HG02571 (cell line): Measurements from ENCODE around the gene NKX1-2.

Experiments
- ATAC-seq: cut with Tn5 transposase; IDR thresholded peaks from one replicate; pipeline ENCODE4 v1.9.1; 2021; ENCODE audit warnings: mild to moderate bottlenecking, moderate library complexity; ENCODE audit not compliant: unreplicated experiment

The NKX1-2 gene

GRCh38 chr10:124476043-124476725 is 26.3 kb upstream of the NKX1-2 start:
- ATAC-seq: no peak

- no peak for ATAC-seq
Measured at GRCh38 chr10:124474514-124475070, 24.8 kb upstream of the NKX1-2 start.

- ATAC-seq: no peak
Measured at GRCh38 chr10:124473070-124473469, 23.2 kb upstream of the NKX1-2 start.

- no peak for ATAC-seq
Measured at GRCh38 chr10:124472071-124472470, 22.2 kb upstream of the NKX1-2 start.

- ATAC-seq: no peak
Measured at GRCh38 chr10:124470544-124471434, 21.0 kb upstream of the NKX1-2 start.

GRCh38 chr10:124469956-124470484 is 20.2 kb upstream of the NKX1-2 start:
- no peak for ATAC-seq

GRCh38 chr10:124468624-124469023 is 18.8 kb upstream of the NKX1-2 start:
- no peak for ATAC-seq

GRCh38 chr10:124467165-124467564 is 17.3 kb upstream of the NKX1-2 start:
- no peak for ATAC-seq

GRCh38 chr10:124465777-124466488 is 16.1 kb upstream of the NKX1-2 start:
- no peak for ATAC-seq

- peak; percentile 36 for ATAC-seq
Measured at GRCh38 chr10:124465003-124465776, 15.4 kb upstream of the NKX1-2 start.

- no peak for ATAC-seq
Measured at GRCh38 chr10:124464028-124464965, 14.5 kb upstream of the NKX1-2 start.

GRCh38 chr10:124462348-124462695 is 12.5 kb upstream of the NKX1-2 start:
- no peak for ATAC-seq

- peak; percentile 92 for ATAC-seq
Measured at GRCh38 chr10:124461642-124462347, 12.0 kb upstream of the NKX1-2 start, which contains the start of gene LHPP. Gene LHPP (plus strand): TSS chr10:124461823. CDS start chr10:124461863, 40 bp downstream.

- no peak for ATAC-seq
Measured at GRCh38 chr10:124460144-124460543, 10.3 kb upstream of the NKX1-2 start.

- no peak for ATAC-seq
Measured at GRCh38 chr10:124459395-124459794, 9.6 kb upstream of the NKX1-2 start.

GRCh38 chr10:124458889-124459288 is 9.1 kb upstream of the NKX1-2 start:
- ATAC-seq: no peak

GRCh38 chr10:124458473-124458872 is 8.6 kb upstream of the NKX1-2 start:
- ATAC-seq: no peak

- no peak for ATAC-seq
Measured at GRCh38 chr10:124455441-124455840, 5.6 kb upstream of the NKX1-2 start.
